HG03108 (cell line): Measurements from ENCODE around the gene PTPRE.

Experiments
- ATAC-seq: cut with Tn5 transposase; IDR thresholded peaks from one replicate; pipeline ENCODE4 v1.9.1; 2021; ENCODE audit warnings: moderate library complexity; ENCODE audit not compliant: unreplicated experiment

PTPRE gene

DNA sequence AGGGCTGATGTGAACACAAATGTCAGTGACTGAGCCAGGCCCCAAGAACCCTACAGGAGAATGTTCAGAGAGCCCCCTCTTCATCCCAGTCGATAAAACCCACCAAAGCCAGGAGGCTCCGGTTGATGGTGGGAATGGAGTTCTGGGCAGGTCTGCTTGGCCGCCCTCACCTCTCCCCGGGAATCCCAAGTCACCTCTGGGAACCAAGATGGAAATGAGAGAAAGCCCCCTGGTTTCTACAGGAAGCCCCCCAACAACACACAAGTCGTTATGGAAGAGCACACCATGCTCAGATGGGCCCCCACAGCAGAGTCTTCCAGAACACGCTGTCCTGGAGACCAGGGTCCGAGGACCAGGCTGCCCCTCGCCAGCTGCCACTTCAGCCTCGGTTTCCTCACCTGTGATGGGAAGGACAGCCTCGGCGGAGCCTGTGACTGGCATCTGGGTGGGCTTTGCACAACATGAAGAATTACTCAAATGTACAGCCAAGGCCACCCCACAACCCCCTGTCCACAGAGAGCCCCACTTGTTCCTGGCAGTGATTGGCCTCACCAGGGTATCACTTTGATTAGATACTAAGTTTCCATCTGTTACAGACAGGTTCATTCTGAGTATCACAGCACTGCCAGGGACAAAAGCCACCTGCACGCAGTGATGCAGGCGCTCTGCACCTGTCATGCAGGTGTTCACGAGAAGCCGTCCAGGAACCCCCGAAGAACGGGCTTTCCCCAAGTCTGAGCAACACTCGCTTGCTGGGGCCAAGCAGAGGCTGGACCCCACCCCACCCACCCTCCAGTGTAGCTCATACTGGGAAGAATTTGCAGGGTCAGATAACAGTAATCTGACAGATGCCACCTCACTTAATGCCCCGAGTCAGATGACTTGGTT is 161.7 kb downstream of the PTPRE start:
- no peak for ATAC-seq

- ATAC-seq: no peak
Observed at GRCh38 chr10:128069351-128070051, 162.6 kb downstream of the PTPRE start.

DNA sequence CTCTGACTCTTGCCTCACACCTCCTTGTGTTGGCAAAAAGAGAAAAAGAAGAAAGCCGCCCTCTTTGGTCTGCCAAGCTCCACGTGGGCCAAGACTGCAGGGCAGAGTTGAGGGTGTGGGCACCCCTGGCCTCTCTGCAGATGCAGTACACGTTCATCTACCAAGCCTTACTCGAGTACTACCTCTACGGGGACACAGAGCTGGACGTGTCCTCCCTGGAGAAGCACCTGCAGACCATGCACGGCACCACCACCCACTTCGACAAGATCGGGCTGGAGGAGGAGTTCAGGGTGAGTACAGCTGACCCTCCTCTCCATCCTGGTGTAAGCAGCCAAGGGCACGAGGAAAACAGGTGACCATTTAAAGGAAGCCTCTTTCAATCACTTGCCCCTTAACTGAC is 163.3 kb downstream of the PTPRE start:
- ATAC-seq: no peak

GRCh38 chr10:128070721-128071416 is 164.0 kb downstream of the PTPRE start:
- ATAC-seq: no peak

DNA sequence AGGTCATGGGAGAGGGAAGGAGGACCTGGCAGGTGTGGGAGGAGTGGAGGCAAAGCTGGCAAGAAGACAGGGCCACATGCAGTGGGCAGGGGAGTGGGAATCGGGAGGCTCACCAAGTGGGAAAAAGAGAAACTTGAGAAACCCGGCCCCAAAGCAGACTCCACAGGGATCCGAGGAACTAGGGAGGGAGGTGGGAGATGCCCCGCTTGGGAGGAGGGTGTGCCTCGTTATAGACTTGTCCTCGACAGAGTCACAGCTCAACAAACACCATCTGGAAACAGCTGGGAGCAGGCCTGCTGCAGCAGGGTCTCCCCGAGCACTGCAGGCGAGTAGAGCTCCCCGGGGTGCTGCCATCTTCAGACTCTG is 164.5 kb downstream of the PTPRE start:
- ATAC-seq: no peak

GRCh38 chr10:128072046-128072445 is 165.1 kb downstream of the PTPRE start:
- no peak for ATAC-seq

DNA sequence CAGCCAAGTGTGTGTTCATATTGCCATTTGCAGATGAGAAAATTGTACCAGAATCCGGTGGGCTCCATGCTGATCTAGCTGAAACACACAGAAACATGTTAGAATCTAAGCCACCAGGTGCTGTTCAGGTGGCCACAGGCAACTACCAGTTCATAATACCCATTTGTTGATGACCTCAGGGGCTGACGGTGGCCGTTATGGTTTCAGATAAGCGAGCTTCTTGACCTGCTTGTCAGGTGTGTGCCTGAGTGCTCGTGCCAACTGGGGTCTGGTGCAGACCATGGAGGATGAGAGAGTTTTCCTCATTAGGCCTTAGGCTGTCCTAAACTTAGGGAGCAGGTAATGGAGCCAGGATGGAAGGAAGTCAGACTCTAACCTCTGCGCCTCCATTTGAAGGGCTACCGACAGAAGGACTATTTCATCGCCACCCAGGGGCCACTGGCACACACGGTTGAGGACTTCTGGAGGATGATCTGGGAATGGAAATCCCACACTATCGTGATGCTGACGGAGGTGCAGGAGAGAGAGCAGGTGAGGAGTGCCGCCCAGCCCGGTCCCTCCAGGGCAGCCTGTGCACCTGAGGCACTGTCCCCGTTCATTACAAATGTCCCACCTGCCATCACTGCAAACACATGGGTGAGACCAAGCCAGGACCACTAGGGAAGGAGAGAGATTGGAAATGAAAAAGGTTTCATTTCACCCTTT is 166.2 kb downstream of the PTPRE start:
- no peak for ATAC-seq

- ATAC-seq: no peak
Observed at GRCh38 chr10:128073890-128074289, 167.0 kb downstream of the PTPRE start.

DNA sequence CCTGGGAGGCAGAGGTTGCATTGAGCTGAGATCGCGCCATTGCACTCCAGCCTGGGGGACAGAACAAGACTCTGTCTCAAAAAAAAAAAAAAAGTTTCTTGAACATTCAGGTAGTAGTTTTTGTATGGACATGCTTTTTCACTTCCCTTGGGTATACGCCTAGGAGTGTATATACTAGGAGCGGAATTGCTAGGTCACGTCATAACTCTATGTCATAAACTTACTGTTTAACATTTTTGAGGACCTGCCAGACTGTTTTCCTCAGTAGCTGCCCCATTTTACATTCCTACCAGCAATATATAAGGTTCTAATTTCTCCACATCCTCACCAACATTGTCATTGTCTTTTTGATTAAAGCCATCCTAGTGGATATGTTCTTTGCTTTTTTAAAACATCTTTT is 167.7 kb downstream of the PTPRE start:
- ATAC-seq: no peak

- no peak for ATAC-seq
Observed at GRCh38 chr10:128077155-128077875, 170.4 kb downstream of the PTPRE start.

- no peak for ATAC-seq
Observed at GRCh38 chr10:128078136-128078969, 171.4 kb downstream of the PTPRE start.

- ATAC-seq: no peak
Observed at GRCh38 chr10:128080231-128080630, 173.3 kb downstream of the PTPRE start.

- ATAC-seq: no peak
Observed at GRCh38 chr10:128080641-128081040, 173.7 kb downstream of the PTPRE start.

DNA sequence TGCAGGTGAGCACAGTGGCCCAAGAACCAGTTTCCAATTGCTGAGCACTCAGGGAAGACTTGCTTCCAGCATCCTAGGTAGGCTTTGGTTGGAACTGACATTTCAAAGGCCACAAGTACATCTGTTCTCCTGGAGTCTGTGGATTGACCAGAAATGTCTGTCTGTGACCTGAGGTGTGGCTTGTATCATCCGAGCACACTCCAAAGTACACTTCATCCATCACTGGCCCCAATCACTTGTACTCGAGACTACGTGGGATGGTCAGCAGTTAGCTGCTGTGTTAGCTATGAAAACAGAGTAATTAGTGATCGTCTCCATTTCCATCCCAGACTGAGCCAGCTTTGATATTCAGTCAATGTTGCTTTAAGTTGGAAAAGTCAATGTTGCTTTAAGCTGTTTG is 174.3 kb downstream of the PTPRE start:
- ATAC-seq: no peak

- no peak for ATAC-seq
Observed at GRCh38 chr10:128081720-128082119, 174.8 kb downstream of the PTPRE start.

DNA sequence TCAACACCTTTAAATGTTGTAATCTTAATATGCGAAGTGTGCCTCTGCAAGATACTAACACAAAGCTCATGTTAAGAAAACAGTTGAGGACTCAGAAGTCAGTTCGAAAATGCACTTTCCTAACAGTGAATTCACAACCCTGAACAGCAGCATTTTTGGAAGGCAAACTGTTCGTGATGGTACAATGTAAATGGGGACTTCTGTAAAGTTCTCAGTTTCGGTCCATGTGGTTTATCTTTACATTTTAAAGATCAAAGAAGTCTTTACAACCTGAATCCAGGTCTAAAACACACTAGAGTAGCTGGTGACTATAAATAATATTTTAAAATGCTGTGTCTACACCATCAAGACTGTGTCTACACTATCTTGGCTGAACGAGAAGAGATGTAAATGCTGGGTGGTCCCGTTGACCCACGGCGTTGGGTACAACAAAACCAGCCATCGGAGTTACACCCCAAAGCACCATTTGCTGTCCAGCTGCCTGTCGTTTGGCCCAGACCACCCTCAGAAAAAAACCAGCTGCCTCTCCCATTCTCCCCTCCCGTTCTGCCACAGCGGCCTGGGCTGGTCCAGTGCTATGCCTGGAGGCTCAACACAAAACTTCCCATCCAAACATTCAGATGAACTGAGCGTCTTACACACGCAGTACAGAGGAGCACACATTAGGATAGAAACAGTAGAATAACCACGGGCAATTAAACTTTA is 176.4 kb downstream of the PTPRE start:
- no peak for ATAC-seq

DNA sequence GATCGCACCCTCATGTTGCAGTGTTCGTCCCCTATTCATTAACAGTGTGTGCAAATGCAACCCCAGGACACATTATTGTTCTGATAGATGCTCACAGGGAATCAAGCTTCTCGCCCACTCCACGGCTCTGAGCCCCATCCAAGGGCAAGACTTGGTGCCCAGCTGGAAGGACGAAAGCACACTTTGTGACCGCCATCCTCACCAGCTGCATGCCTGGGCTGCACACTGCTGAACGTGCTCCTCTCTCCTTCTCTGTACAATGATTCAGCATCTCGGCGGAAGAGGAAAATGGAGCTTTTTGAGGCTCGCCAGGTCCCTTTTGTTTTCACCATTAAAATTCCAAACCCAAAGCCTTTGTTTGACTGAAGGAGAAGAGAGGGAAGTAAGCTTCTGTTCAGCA is 177.5 kb downstream of the PTPRE start:
- no peak for ATAC-seq

DNA sequence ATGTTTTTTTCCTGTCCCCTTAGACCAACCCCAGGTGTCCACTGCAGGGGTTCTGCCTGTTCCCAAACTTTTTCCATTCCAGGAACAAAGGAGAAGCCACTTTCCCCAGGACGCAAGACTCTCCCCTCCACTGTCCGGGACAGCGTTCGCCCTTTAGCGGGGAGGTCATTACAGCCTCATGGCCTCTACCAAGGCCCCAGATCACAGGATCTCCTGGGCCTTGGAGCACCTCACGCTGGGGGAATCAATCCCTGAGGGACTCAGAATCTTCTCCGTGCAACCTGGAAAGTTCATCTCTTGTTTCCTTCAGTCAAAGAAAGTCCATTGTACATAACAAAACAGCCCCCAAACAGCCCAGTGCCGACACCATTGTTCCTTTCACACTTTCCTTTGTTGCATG is 178.1 kb downstream of the PTPRE start:
- no peak for ATAC-seq
